ENCODE measurements around the gene LUM. TPM values are rescaled to one million over a fixed set of nuclear protein-coding genes. Genes with fewer than 3 reads are reported as not detected.
"Not testable (repeated sequence)": the region's sequence is repeated elsewhere in the genome, so short reads cannot be mapped to it uniquely, and the experiment has no call there.

Gene LUM
- polyA plus RNA-seq, 4 donors = 5.1 to 104 (median 40.3) TPM

DNA sequence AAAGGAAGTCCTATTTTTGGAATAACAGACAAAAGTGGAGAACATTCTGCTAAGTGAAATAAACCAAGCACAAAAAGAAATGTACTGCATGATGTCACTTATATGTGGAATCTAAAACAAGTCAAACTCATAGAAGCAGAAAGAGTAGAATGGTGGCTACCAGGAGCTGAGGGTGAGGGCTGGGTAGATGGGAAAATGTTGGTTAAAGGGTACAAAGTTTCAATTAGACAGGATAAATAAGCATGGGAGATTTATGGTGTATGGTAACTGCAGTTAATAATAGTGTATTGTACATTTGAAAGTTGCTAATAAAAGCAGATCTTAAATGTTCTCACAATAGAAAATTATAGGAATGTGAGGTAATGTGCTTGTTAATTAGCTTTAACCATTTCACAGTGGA, 12.8 kb downstream of the LUM start:
- no peak overlapping the region for H3K4me3 ChIP-seq (ENCODE audit: low read depth in 1 of 3, low read length in 3 of 3)
- H3K27ac ChIP-seq (ENCODE audit: low read depth in 1 of 3, low read length in 2 of 3) = peak overlapping the region in 1 of 3 donors; percentile 26
- H3K9me3 ChIP-seq (ENCODE audit: control insufficient read depth in 2 of 2, insufficient read depth in 1 of 2, low read depth in 1 of 2, low read length in 1 of 2) = no peaks in the 10 kb centered on the region
- DNase-seq (no peak), FAIRE-seq (no peak)
- H3K27me3 ChIP-seq (ENCODE audit: control insufficient read depth in 3 of 3, insufficient read depth in 3 of 3, low read length in 3 of 3) = no peaks in the 10 kb centered on the region
- H3K36me3 ChIP-seq (ENCODE audit: control insufficient read depth in 3 of 3, insufficient read depth in 2 of 3, low read depth in 1 of 3, low read length in 3 of 3) = no peaks in the 10 kb centered on the region
- peaks cover 0 to 6% (median 0%) of the 10 kb centered on the region in 3 donors for H3K4me1 ChIP-seq (ENCODE audit: control insufficient read depth in 3 of 3, insufficient read depth in 2 of 3, low read depth in 1 of 3, low read length in 2 of 3)

DNA sequence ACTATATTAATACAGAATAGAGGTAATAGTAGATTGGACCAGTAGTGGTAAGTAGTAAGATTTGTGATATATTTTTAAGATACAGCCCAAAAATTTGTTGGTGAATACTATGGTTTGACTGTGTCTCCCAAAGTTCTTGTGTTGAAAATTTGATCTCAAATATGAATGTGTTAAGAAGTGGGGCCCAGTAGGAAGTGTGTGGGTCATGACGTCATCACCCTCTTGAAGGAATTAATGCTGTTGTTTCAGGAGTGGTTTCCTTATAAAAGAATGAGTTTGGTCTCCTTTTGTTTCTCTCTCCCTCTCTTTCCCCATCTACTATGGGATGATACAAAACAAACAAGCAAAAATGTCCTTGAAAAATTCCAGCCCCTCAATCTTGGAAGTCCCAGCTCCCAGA, 16.3 kb downstream of the LUM start:
- Histone ChIP-seq H3K27ac (ENCODE audit: low read depth in 1 of 3, low read length in 2 of 3) (no peak overlapping the region), H3K4me1 (ENCODE audit: control insufficient read depth in 3 of 3, insufficient read depth in 2 of 3, low read depth in 1 of 3, low read length in 2 of 3) (peaks cover 0 to 6% (median 0%) of the 10 kb centered on the region in 3 donors), H3K27me3 (ENCODE audit: control insufficient read depth in 3 of 3, insufficient read depth in 3 of 3, low read length in 3 of 3) (no peaks in the 10 kb centered on the region), H3K36me3 (ENCODE audit: control insufficient read depth in 3 of 3, insufficient read depth in 2 of 3, low read depth in 1 of 3, low read length in 3 of 3) (no peaks in the 10 kb centered on the region), H3K9me3 (ENCODE audit: control insufficient read depth in 2 of 2, insufficient read depth in 1 of 2, low read depth in 1 of 2, low read length in 1 of 2) (peaks cover 0 to 10% of the 10 kb centered on the region in 2 donors), H3K4me3 (ENCODE audit: low read depth in 1 of 3, low read length in 3 of 3) (no peak overlapping the region)
- 82 to 92% (median 89%) methylated on average over 1 of the region's 1 CpG for WGBS, 3 donors
- FAIRE-seq (no peak), DNase-seq (no peak)

DNA sequence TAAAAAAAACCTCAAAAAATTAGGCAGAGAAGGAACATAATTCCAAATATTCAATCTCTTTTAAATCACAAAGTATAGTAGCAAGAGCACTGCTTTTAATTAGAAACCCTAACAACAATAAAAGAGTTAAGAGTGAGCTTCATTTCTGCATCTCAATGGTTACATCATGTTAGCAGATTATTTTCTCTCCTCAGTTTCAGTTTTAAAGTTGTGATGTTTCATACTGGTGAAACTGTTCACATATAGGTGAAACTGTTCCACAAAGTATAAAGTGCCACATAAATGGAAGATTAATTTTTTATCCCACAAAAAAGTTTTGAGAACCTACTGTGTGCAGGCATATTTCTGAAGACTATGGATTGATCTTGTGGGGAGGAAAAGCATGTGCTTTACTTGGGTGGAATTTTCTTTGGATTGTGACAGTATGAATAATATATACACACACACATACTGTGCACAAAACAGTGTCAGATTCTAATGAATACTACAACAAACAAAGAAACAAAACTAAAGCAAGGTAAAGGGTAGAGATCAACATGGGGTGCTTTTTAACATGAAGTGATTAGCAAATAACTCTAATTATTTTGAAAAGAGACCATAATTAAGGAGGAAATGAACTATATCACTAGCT, 17.1 kb downstream of the LUM start:
- FAIRE-seq (no peak), DNase-seq (no peak)
- Histone ChIP-seq H3K36me3 (ENCODE audit: control insufficient read depth in 3 of 3, insufficient read depth in 2 of 3, low read depth in 1 of 3, low read length in 3 of 3) (no peaks in the 10 kb centered on the region), H3K4me3 (ENCODE audit: low read depth in 1 of 3, low read length in 3 of 3) (no peak overlapping the region), H3K27me3 (ENCODE audit: control insufficient read depth in 3 of 3, insufficient read depth in 3 of 3, low read length in 3 of 3) (no peaks in the 10 kb centered on the region), H3K9me3 (ENCODE audit: control insufficient read depth in 2 of 2, insufficient read depth in 1 of 2, low read depth in 1 of 2, low read length in 1 of 2) (peaks cover 0 to 10% of the 10 kb centered on the region in 2 donors), H3K27ac (ENCODE audit: low read depth in 1 of 3, low read length in 2 of 3) (no peak overlapping the region), H3K4me1 (ENCODE audit: control insufficient read depth in 3 of 3, insufficient read depth in 2 of 3, low read depth in 1 of 3, low read length in 2 of 3) (peaks cover 0 to 6% (median 0%) of the 10 kb centered on the region in 3 donors)

DNA sequence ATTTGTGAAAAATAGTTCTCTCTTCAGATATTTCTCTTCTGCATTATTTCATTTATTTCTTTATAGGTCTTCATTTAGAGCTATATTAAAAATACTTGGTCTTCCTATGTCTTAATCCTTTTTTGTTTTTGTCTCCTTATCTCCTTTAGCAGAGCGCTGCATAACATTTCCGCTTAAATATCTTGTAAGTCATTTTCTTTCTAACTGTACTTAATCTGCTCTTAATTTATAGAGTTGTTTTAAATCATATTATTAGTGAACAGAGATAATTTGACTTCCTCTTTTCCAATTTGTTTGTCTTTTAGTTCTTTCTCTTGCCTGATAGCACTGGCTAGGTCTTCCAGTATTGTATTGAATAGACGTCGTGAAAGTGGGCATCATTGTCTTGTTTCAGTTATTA, 18.0 kb downstream of the LUM start:
- peaks cover 0 to 2% (median 0%) of the 10 kb centered on the region in 3 donors for H3K4me1 ChIP-seq (ENCODE audit: control insufficient read depth in 3 of 3, insufficient read depth in 2 of 3, low read depth in 1 of 3, low read length in 2 of 3)
- FAIRE-seq = no peak
- no peaks in the 10 kb centered on the region for H3K36me3 ChIP-seq (ENCODE audit: control insufficient read depth in 3 of 3, insufficient read depth in 2 of 3, low read depth in 1 of 3, low read length in 3 of 3)
- H3K27ac ChIP-seq (ENCODE audit: low read depth in 1 of 3, low read length in 2 of 3) = no peak overlapping the region
- peaks cover 0 to 10% of the 10 kb centered on the region in 2 donors for H3K9me3 ChIP-seq (ENCODE audit: control insufficient read depth in 2 of 2, insufficient read depth in 1 of 2, low read depth in 1 of 2, low read length in 1 of 2)
- H3K27me3 ChIP-seq (ENCODE audit: control insufficient read depth in 3 of 3, insufficient read depth in 3 of 3, low read length in 3 of 3) = no peaks in the 10 kb centered on the region
- WGBS, 3 donors = 86 to 92% (median 86%) methylated on average over 4 of the region's 4 CpGs
- DNase-seq = no peak
- H3K4me3 ChIP-seq (ENCODE audit: low read depth in 1 of 3, low read length in 3 of 3) = no peak overlapping the region

DNA sequence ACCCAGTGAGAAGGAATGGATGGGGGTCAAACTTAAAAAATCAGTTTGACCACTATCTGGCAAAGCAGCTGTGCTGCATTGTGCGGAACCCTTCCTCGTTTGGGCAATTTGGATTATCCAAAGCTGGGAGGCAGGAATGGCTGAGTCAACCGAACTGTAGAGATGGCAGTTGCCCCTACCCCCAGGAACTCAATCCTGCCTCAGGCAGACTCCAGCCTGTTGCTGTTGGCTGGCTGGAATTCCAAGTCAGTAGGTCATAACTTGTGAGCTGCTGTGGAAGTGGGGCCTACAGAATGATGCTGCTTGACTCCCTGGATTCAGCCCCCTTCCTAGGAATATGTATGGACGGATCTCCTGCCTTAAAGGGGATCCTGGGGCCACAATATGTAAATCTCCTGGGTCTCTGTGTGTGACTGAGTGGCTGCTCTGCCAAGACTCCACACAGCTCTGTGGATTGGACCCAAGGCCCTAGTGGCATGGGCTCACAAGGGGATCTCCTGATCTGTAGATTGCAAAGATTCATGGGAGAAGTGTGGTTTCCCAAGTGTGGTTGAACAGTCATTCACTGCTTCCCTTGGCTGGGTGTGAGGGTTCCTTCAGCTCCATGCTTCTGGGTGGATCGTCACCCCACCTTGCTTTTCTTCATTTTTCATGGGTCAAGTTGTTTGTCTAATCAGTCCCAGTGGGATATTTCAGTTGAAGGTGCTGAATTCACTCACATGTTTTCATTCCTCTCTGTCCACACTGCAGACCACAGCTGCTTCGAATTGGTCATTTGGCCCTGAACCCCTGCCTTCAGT, 19.2 kb downstream of the LUM start:
- Histone ChIP-seq H3K9me3 (ENCODE audit: control insufficient read depth in 2 of 2, insufficient read depth in 1 of 2, low read depth in 1 of 2, low read length in 1 of 2) (peaks cover 0 to 10% of the 10 kb centered on the region in 2 donors), H3K27ac (ENCODE audit: low read depth in 1 of 3, low read length in 2 of 3) (no peak overlapping the region), H3K4me3 (ENCODE audit: low read depth in 1 of 3, low read length in 3 of 3) (no peak overlapping the region), H3K4me1 (ENCODE audit: control insufficient read depth in 3 of 3, insufficient read depth in 2 of 3, low read depth in 1 of 3, low read length in 2 of 3) (no peaks in the 10 kb centered on the region), H3K36me3 (ENCODE audit: control insufficient read depth in 3 of 3, insufficient read depth in 2 of 3, low read depth in 1 of 3, low read length in 3 of 3) (no peaks in the 10 kb centered on the region), H3K27me3 (ENCODE audit: control insufficient read depth in 3 of 3, insufficient read depth in 3 of 3, low read length in 3 of 3) (no peaks in the 10 kb centered on the region)
- 62 to 71% (median 71%) methylated on average over 6 of the region's 6 CpGs for WGBS, 3 donors
- DNase-seq (no peak), FAIRE-seq (no peak)

DNA sequence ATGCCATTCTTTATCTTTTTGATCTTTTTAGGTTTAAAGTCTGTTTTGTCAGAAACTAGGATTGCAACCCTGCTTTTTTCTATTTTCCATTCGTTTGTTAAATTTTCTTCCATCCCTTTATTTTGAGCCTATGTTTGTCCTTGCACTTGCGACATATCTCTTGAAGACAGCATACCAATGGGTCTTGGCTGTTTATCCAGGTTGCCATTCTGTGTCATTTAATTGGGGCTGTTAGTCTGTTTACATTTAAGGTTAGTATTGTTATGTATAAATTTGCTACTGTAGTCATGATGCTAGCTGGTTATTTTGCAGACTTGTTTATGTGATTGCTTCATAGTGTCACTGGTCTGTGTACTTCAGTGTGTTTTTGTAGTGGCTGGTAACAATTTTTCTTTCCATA, 21.3 kb downstream of the LUM start:
- not testable (repeated sequence) for H3K36me3 ChIP-seq (ENCODE audit: control insufficient read depth in 3 of 3, insufficient read depth in 2 of 3, low read depth in 1 of 3, low read length in 3 of 3); FAIRE-seq
- 79 to 88% (median 82%) methylated on average over 2 of the region's 2 CpGs for WGBS, 3 donors

DNA sequence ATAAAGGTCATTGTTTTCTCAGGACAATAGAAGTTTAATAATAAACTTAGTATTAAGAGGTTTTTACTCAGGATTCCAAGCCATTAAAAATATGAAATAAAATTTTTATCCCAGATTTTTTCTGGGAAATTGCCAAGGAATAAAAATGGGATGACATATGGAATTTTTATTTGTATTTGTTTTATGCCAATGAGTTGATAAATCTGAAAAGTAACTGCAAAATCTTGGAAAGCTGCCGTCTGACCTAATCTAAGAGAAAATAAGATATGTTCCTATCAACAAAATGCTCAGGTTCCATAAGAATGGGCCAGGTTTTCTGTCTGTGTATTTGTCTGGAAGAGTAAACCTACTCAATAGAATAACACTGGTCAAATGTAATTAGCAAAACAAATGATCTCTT, 31.3 kb downstream of the LUM start:
- Histone ChIP-seq H3K4me1 (ENCODE audit: control insufficient read depth in 3 of 3, insufficient read depth in 2 of 3, low read depth in 1 of 3, low read length in 2 of 3) (no peaks in the 10 kb centered on the region), H3K27me3 (ENCODE audit: control insufficient read depth in 3 of 3, insufficient read depth in 3 of 3, low read length in 3 of 3) (no peaks in the 10 kb centered on the region), H3K36me3 (ENCODE audit: control insufficient read depth in 3 of 3, insufficient read depth in 2 of 3, low read depth in 1 of 3, low read length in 3 of 3) (no peaks in the 10 kb centered on the region), H3K9me3 (ENCODE audit: control insufficient read depth in 2 of 2, insufficient read depth in 1 of 2, low read depth in 1 of 2, low read length in 1 of 2) (no peaks in the 10 kb centered on the region), H3K27ac (ENCODE audit: low read depth in 1 of 3, low read length in 2 of 3) (no peak overlapping the region), H3K4me3 (ENCODE audit: low read depth in 1 of 3, low read length in 3 of 3) (no peak overlapping the region)
- DNase-seq = no peak
- no peak for FAIRE-seq
- WGBS, 3 donors = 69 to 84% (median 72%) methylated on average over 1 of the region's 1 CpG

More for the DNA sequence above, 21.3 kb downstream of the LUM start:
- not testable (repeated sequence) for H3K27me3 ChIP-seq (ENCODE audit: control insufficient read depth in 3 of 3, insufficient read depth in 3 of 3, low read length in 3 of 3); H3K27ac ChIP-seq (ENCODE audit: low read depth in 1 of 3, low read length in 2 of 3); H3K4me1 ChIP-seq (ENCODE audit: control insufficient read depth in 3 of 3, insufficient read depth in 2 of 3, low read depth in 1 of 3, low read length in 2 of 3); DNase-seq; H3K4me3 ChIP-seq (ENCODE audit: low read depth in 1 of 3, low read length in 3 of 3)
- H3K9me3 ChIP-seq (ENCODE audit: control insufficient read depth in 2 of 2, insufficient read depth in 1 of 2, low read depth in 1 of 2, low read length in 1 of 2) = peaks cover 0 to 10% of the 10 kb centered on the region in 2 donors

DNA sequence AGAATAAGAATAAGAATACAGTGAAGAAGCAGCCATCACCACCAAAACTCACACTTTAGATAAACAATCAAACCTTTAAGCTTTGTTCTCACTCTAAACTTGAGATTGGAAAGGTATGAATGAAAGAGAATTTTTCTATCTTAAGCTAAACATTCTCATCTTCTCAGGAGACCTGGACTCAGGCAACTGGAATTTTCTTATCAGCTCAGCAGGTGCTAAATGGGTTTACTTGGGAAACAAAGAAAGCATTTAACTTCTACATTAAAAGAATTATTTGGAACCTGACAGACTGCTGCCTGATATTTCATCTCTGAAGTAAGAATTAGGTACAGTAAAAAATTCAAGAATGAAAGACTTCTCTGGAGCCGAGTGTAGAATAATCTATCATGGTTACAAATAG, 32.8 kb downstream of the LUM start:
- 21 to 56% (median 30%) methylated on average over 1 of the region's 1 CpG for WGBS, 3 donors
- H3K27me3 ChIP-seq (ENCODE audit: control insufficient read depth in 3 of 3, insufficient read depth in 3 of 3, low read length in 3 of 3) = no peaks in the 10 kb centered on the region
- H3K9me3 ChIP-seq (ENCODE audit: control insufficient read depth in 2 of 2, insufficient read depth in 1 of 2, low read depth in 1 of 2, low read length in 1 of 2) = no peaks in the 10 kb centered on the region
- no peak overlapping the region for H3K27ac ChIP-seq (ENCODE audit: low read depth in 1 of 3, low read length in 2 of 3)
- H3K36me3 ChIP-seq (ENCODE audit: control insufficient read depth in 3 of 3, insufficient read depth in 2 of 3, low read depth in 1 of 3, low read length in 3 of 3) = no peaks in the 10 kb centered on the region
- FAIRE-seq (no peak), DNase-seq (no peak)
- H3K4me1 ChIP-seq (ENCODE audit: control insufficient read depth in 3 of 3, insufficient read depth in 2 of 3, low read depth in 1 of 3, low read length in 2 of 3) = no peaks in the 10 kb centered on the region
- no peak overlapping the region for H3K4me3 ChIP-seq (ENCODE audit: low read depth in 1 of 3, low read length in 3 of 3)
